SK-N-MC (cell line): Measurements from ENCODE around the gene TTR.

Experiments used
- EZH2 ChIP-seq: fragments of 200-600 bp; sonication (generic); IDR thresholded peaks from one replicate; pipeline ENCODE4 v1.6.1; 2017; ENCODE audit warnings: antibody characterized with exemption
- FOXP2 ChIP-seq: optimal IDR thresholded peaks from 2 replicates; pipeline ENCODE3; 2011; ENCODE audit warnings: mild to moderate bottlenecking, moderate library complexity; ENCODE audit not compliant: insufficient read depth; ENCODE audit errors: extremely low read length, control extremely low read depth

DNA sequence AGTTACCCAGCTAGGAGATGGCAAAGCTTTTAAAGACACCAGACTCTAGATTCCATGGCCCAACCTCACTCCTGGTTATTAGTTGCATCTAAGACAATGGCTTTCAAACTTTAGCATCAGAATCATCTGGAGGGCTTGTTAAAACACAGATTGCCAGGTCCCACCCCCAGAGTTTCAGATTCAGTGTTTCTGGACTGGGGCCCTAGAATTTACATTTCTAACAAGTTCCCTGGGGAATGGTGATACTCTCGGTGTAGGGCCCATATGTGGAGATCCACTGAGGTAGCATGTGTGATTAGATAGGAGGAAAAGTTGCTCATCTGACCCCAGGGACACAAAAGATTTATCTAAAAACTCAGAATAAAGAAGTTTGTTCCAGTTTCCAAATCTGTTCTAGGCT lies 14.5 kb upstream of the TTR start:
- no peak for TF ChIP-seq EZH2
- no peak for TF ChIP-seq FOXP2
